Pons (tissue), 1 donor: ENCODE measurements around the gene CAB39L.
"Not testable (repeated sequence)": the region's sequence is repeated elsewhere in the genome, so short reads cannot be mapped to it uniquely, and the experiment has no call there.

Experiments
- DNase-seq: peaks from one replicate; pipeline ENCODE4 v3.0.0-alpha.2; 2016; ENCODE audit warnings: low spot score

The CAB39L gene

GRCh38 chr13:49343731-49344130 lies 100.1 kb downstream of the CAB39L start:
- DNase-seq: no peak

- DNase-seq: no peak
Observed at GRCh38 chr13:49343255-49343654, 100.6 kb downstream of the CAB39L start.

- no peak for DNase-seq
Observed at GRCh38 chr13:49342454-49342853, 101.4 kb downstream of the CAB39L start.

GRCh38 chr13:49341941-49342340 lies 101.9 kb downstream of the CAB39L start:
- no peak for DNase-seq

- DNase-seq: no peak
Observed at GRCh38 chr13:49341517-49341916, 102.3 kb downstream of the CAB39L start.

GRCh38 chr13:49340161-49340560 lies 103.7 kb downstream of the CAB39L start:
- no peak for DNase-seq

GRCh38 chr13:49336655-49337054 lies 107.2 kb downstream of the CAB39L start:
- DNase-seq: no peak

GRCh38 chr13:49330546-49330864 lies 113.4 kb downstream of the CAB39L start:
- no peak for DNase-seq

GRCh38 chr13:49329831-49330545 lies 113.9 kb downstream of the CAB39L start:
- no peak for DNase-seq

GRCh38 chr13:49327145-49327544 lies 116.7 kb downstream of the CAB39L start:
- DNase-seq: not testable (repeated sequence)

- DNase-seq: no peak
Observed at GRCh38 chr13:49326222-49326917, 117.5 kb downstream of the CAB39L start.

- DNase-seq: no peak
Observed at GRCh38 chr13:49323344-49323743, 120.5 kb downstream of the CAB39L start.

- DNase-seq: no peak
Observed at GRCh38 chr13:49322702-49323101, 121.2 kb downstream of the CAB39L start.

GRCh38 chr13:49320975-49321374 lies 122.9 kb downstream of the CAB39L start:
- DNase-seq: no peak

GRCh38 chr13:49319951-49320350 lies 123.9 kb downstream of the CAB39L start:
- DNase-seq: no peak

GRCh38 chr13:49319551-49319950 lies 124.3 kb downstream of the CAB39L start:
- DNase-seq: no peak

GRCh38 chr13:49315756-49316482 lies 127.9 kb downstream of the CAB39L start:
- DNase-seq: no peak

GRCh38 chr13:49315036-49315565 lies 128.8 kb downstream of the CAB39L start:
- no peak for DNase-seq

- DNase-seq: no peak
Observed at GRCh38 chr13:49314344-49314882, 129.5 kb downstream of the CAB39L start.

GRCh38 chr13:49311816-49312215 lies 132.0 kb downstream of the CAB39L start:
- DNase-seq: no peak

GRCh38 chr13:49310251-49310650 lies 133.6 kb downstream of the CAB39L start:
- no peak for DNase-seq

- no peak for DNase-seq
Observed at GRCh38 chr13:49308921-49309408, 134.9 kb downstream of the CAB39L start.
